GM12878 (cell line): ENCODE results near the gene TRIM77. TPM values are rescaled to one million over a fixed set of nuclear protein-coding genes. Genes with fewer than 3 reads are reported as not detected.
"Not testable (repeated sequence)": the region's sequence is repeated elsewhere in the genome, so short reads cannot be mapped to it uniquely, and the experiment has no call there.

Experiments used
- ATAC-seq: fragments of 200-7000 bp; cut with Tn5 transposase; 3 replicates; pipeline ENCODE4 v1.9.1; 2020; ENCODE audit warnings: mild to moderate bottlenecking, moderate library complexity
- Bru-seq: library from RNA; stranded (reverse); fragments of 400-500 nt; gene quantifications from one replicate; lab custom pipeline; 2021; lab: Mats Ljungman, UMichigan
- BruChase-seq, 2 experiments: library from RNA; stranded (reverse); fragments of 400-500 nt; gene quantifications; one replicate each; lab custom pipeline; 2021; lab: Mats Ljungman, UMichigan
- BruUV-seq: library from RNA; stranded (reverse); fragments of 400-500 nt; replicated peaks from 2 replicates; lab custom pipeline; 2021; lab: Mats Ljungman, UMichigan
- CTCF ChIA-PET: fragments of 300-600 bp; sonication (Branson Sonifier 250); formaldehyde crosslinking; extraction: SDS; loops from one replicate; lab custom pipeline; 2021; ENCODE audit warnings: inconsistent platforms; lab: Yijun Ruan, JAX
- POLR2A ChIA-PET: fragments of 350-600 bp; formaldehyde crosslinking; extraction: SDS; loops from one replicate; lab custom pipeline; 2021; ENCODE audit warnings: inconsistent platforms; lab: Charles Lee
- RAD21 ChIA-PET: fragments of 300-600 bp; sonication (Branson Sonifier 250); formaldehyde crosslinking; loops from one replicate; lab custom pipeline; 2023; ENCODE audit warnings: antibody characterized with exemption; ENCODE audit not compliant: unreplicated experiment; lab: Charles Lee
- SMC1A ChIA-PET: fragments of 300-600 bp; sonication (Branson Sonifier 250); formaldehyde crosslinking; loops from one replicate; lab custom pipeline; 2023; ENCODE audit not compliant: unreplicated experiment, uncharacterized antibody; lab: Charles Lee
- DNase-seq: peaks from one replicate; pipeline ENCODE4 v3.0.0-alpha.2; 2011; ENCODE audit warnings: low read depth, low spot score
- FAIRE-seq: peaks from 3 replicates; lab custom pipeline; 2011; peaks lifted over from hg19 to GRCh38; lab: Jason Lieb, UNC
- H2AFZ ChIP-seq: 2 replicates; pipeline ENCODE4 v1.6.0; 2011; ENCODE audit warnings: low read depth, low read length, control low read depth; ENCODE audit not compliant: control insufficient read depth
- H3K27ac ChIP-seq: 2 replicates; pipeline ENCODE4 v1.5.1; 2011; ENCODE audit warnings: control low read depth; ENCODE audit not compliant: control insufficient read depth, insufficient read depth
- H3K27me3 ChIP-seq, 2 experiments: replicated peaks in 1 of 2; 2 replicates each; pipeline versions ENCODE4 v1.6.0 to v1.6.1; 2011; ENCODE audit warnings: low read length in 1 of 2; ENCODE audit not compliant: control insufficient read depth in 2 of 2, insufficient read depth in 2 of 2
- H3K36me3 ChIP-seq, 2 experiments: 2 replicates each; pipeline ENCODE4 v1.5.1; 2011; ENCODE audit warnings: low read length in 1 of 2; ENCODE audit not compliant: control insufficient read depth in 2 of 2, insufficient read depth in 2 of 2
- H3K4me1 ChIP-seq: 2 replicates; pipeline ENCODE4 v1.6.1; 2011; ENCODE audit warnings: mild to moderate bottlenecking, low read length, moderate library complexity, mixed read lengths; ENCODE audit not compliant: control insufficient read depth, insufficient read depth
- H3K4me2 ChIP-seq: 2 replicates; pipeline ENCODE4 v1.6.0; 2011; ENCODE audit warnings: control low read depth; ENCODE audit not compliant: control insufficient read depth, insufficient read depth
- H3K4me3 ChIP-seq: fragments of 200-600 bp; sonication (generic); 2 replicates; pipeline ENCODE4 v1.5.1; 2016
- H3K79me2 ChIP-seq: 2 replicates; pipeline ENCODE4 v1.6.0; 2011; ENCODE audit warnings: low read length; ENCODE audit not compliant: control insufficient read depth, insufficient read depth
- H3K9ac ChIP-seq: 2 replicates; pipeline ENCODE4 v1.8.0; 2011; ENCODE audit warnings: low read length, control low read depth, mixed read lengths; ENCODE audit not compliant: control insufficient read depth, insufficient read depth
- H3K9me3 ChIP-seq: replicated peaks from 3 replicates; pipeline ENCODE4 v1.5.1; 2011; ENCODE audit warnings: mild to moderate bottlenecking, low read length; ENCODE audit not compliant: control insufficient read depth, insufficient read depth
- H4K20me1 ChIP-seq: 2 replicates; pipeline ENCODE4 v1.6.0; 2011; ENCODE audit not compliant: control insufficient read depth, insufficient read depth
- CBX3 ChIP-seq: fragments of 200-600 bp; sonication (generic); IDR thresholded peaks from 2 replicates; pipeline ENCODE4 v1.6.1; 2016; ENCODE audit warnings: low read depth, borderline replicate concordance
- POLR2AphosphoS2 ChIP-seq: IDR thresholded peaks from 2 replicates; pipeline ENCODE4 v1.6.1; 2011; ENCODE audit warnings: low read depth, mild to moderate bottlenecking, low read length, improper control_type of control experiment, moderate library complexity
- WGBS: methylation state at CpG from one replicate; pipeline ENCODE4 v1.1.6; 2016; ENCODE audit warnings: low lambda C conversion rate; ENCODE audit not compliant: insufficient replicate concordance, insufficient coverage; ENCODE audit errors: missing lambda C conversion rate; 5-methylcytosine and 5-hydroxymethylcytosine counted together
- in situ Hi-C: fragments of 300-500 bp; cut with MboI; formaldehyde crosslinking; loops from 9 replicates; pipeline ENCODE4 v1.14.3; 2018; ENCODE audit warnings: mixed read lengths
- intact Hi-C: fragments of 100-400 bp; cut with micrococcal nuclease; formaldehyde crosslinking; loops from one replicate; pipeline ENCODE4 v1.14.2; 2022; ENCODE audit not compliant: unreplicated experiment
- long read RNA-seq, 2 experiments: library from polyadenylated mRNA; unstranded; transcript quantifications; one replicate each; pipeline ENCODE4 v2.0.0, GENCODE V29; 2019 to 2020
- polyA minus RNA-seq, 3 experiments: library from RNA; depleted of rRNA, polyadenylated mRNA; stranded (reverse); fragments of >200 nt; gene quantifications; 2 replicates each; pipeline ENCODE4 v1.2.3, GENCODE V29; 2011
- polyA plus RNA-seq, 11 experiments: library from polyadenylated mRNA; depleted of rRNA in 4 of 11; unstranded in 6 of 11; stranded (reverse) in 5 of 11; fragments of >200 nt; fragmentation: Nextera tagmentation in 4 of 11; fragmentation: Illumina TruSeq in 1 of 11; extraction: Ambion mirVana in 4 of 11; extraction: Trizol in 1 of 11; gene quantifications; 1 replicate in 1 of 11; 2 replicates in 10 of 11; pipeline versions ENCODE4 v1.2.1 to v1.2.3, GENCODE V29; 2011 to 2016; ENCODE audit warnings: inconsistent platforms in 2 of 11, missing spikeins in 2 of 11, low read depth in 1 of 11
- total RNA-seq, 4 experiments: library from RNA; depleted of rRNA in 3 of 4; stranded (reverse); fragments of >200 nt in 3 of 4; fragmentation: Illumina TruSeq in 1 of 4; extraction: Trizol in 1 of 4; gene quantifications; 2 replicates each; pipeline versions ENCODE4 v1.2.1 to v1.2.3, GENCODE V29; 2013 to 2021
- TF ChIP-seq, protein P1 (sequence below): fragments of 450-650 bp; formaldehyde crosslinking; IDR thresholded peaks from 2 replicates; pipeline ENCODE4 v1.4.0; 2020; ENCODE audit warnings: mild to moderate bottlenecking, moderate library complexity
- TF ChIP-seq, protein P2 (sequence below): IDR thresholded peaks from 2 replicates; pipeline ENCODE4 v1.6.1; 2011; ENCODE audit warnings: borderline replicate concordance, low read depth, mild to moderate bottlenecking, moderate library complexity, mixed read lengths, low read length; ENCODE audit not compliant: insufficient read depth; ENCODE audit errors: extremely low read length
- TF ChIP-seq, protein P3 (sequence below): IDR thresholded peaks from 2 replicates; pipeline ENCODE4 v1.6.1; 2012; ENCODE audit warnings: low read depth, low read length, improper control_type of control experiment

Gene TRIM77, protein sequence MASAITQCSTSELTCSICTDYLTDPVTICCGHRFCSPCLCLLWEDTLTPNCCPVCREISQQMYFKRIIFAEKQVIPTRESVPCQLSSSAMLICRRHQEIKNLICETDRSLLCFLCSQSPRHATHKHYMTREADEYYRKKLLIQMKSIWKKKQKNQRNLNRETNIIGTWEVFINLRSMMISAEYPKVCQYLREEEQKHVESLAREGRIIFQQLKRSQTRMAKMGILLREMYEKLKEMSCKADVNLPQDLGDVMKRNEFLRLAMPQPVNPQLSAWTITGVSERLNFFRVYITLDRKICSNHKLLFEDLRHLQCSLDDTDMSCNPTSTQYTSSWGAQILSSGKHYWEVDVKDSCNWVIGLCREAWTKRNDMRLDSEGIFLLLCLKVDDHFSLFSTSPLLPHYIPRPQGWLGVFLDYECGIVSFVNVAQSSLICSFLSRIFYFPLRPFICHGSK
- not detected in 2 replicates for total RNA-seq (2013; cell fraction: nucleolus; rRNA removed)
- total RNA-seq (2014; rRNA removed) (not detected in 2 replicates), total RNA-seq (2014; rRNA removed; fragmentation: Illumina TruSeq; extraction: Trizol) (not detected in 2 replicates), total RNA-seq (2021) (not detected in 2 replicates), polyA plus RNA-seq (2011; rRNA removed) (not detected in 2 replicates), polyA plus RNA-seq (2014; fragmentation: Illumina TruSeq; extraction: Trizol) (not detected in 2 replicates), polyA plus RNA-seq (2014; fragmentation: Nextera tagmentation; extraction: Ambion mirVana) (not detected), polyA plus RNA-seq (2014; rRNA removed) (not detected in 2 replicates), polyA plus RNA-seq (2016; fragmentation: Nextera tagmentation; extraction: Ambion mirVana) (not detected), polyA minus RNA-seq (2011; rRNA and poly(A)+ RNA removed) (not detected in 2 replicates), Bru-seq, nascent RNA (not detected), BruChase-seq, experiment 1, labeled RNA remaining after a 6-hour chase (not detected), BruChase-seq, experiment 2, labeled RNA remaining after a 2-hour chase (not detected)
- polyA plus RNA-seq (2011; ENCODE audit: low read depth), result not detected
- polyA plus RNA-seq (2011; cell fraction: cytosol; rRNA removed), result not detected in 2 replicates
- not detected in 2 replicates for polyA plus RNA-seq (2011; cell fraction: nucleus; rRNA removed)
- polyA plus RNA-seq (2012), result not detected in 2 replicates
- not detected in 2 replicates for polyA minus RNA-seq (2011; cell fraction: cytosol; rRNA and poly(A)+ RNA removed)
- not detected in 2 replicates for polyA minus RNA-seq (2011; cell fraction: nucleus; rRNA and poly(A)+ RNA removed)
- long read RNA-seq, experiment 1, result 0 reads
- long read RNA-seq, experiment 2, result 0 reads

DNA sequence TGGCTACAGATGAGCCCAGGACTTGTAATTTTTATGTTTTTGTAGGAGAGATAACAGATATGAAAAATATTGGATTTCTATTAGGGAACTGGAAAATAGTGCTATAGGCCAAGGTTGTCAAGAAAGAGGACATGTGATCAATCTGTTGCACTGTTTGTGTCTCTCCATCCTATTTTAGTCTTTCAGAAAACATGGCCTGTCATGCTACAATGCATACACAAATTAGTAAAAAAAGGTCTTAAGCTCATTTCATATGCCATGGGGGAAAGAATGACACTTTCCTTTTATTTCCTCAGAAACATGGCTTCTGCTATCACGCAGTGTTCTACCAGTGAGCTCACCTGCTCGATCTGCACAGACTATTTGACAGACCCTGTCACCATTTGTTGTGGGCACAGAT is at the start of gene TRIM77:
TRIM77 (plus strand) TSS at position 301 of the 400 bp plus-strand sequence; CDS start at position 301, 0 bp downstream.
- BruUV-seq, H3K4me1 ChIP-seq, CTCF ChIA-PET, DNase-seq, in situ Hi-C loops, RAD21 ChIA-PET, H4K20me1 ChIP-seq, H3K36me3 ChIP-seq, intact Hi-C loops, H3K79me2 ChIP-seq, H3K27ac ChIP-seq, H2AFZ ChIP-seq, ATAC-seq, SMC1A ChIA-PET, H3K9me3 ChIP-seq, POLR2A ChIA-PET, FAIRE-seq, H3K4me2 ChIP-seq, H3K4me3 ChIP-seq, H3K9ac ChIP-seq, H3K27me3 ChIP-seq: not testable (repeated sequence)
- WGBS, result 0% methylated on average over 2 of the region's 2 CpGs

DNA sequence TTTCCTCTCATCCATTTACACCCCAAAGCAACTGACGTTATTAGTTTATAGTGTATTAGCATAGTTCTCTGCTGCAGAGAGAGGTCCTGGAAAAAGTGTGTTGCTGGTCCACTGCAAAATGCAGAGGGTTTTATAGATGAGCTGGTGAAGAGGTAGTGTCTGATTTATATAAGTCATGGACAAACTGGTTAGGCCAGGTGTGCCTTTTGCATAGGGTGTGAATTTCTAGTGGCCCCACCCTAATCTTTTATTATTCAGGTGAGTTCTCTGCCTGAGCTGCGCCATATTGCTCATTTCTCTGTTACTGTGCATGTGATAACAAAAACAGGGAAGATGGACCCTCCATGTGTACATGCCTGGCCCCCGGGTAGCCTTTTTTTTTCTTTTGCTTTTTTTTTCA is 43.1 kb upstream of the TRIM77 start:
- no peak overlapping the region for H3K27ac ChIP-seq
- FAIRE-seq (no peak), DNase-seq (no peak), ATAC-seq (no peak)
- SMC1A ChIA-PET, result no interaction called here
- no peak overlapping the region for H3K4me2 ChIP-seq
- H3K9me3 ChIP-seq, result no peaks in the 10 kb centered on the region
- POLR2A ChIA-PET, result no interaction called here
- WGBS, result 19% methylated on average over 3 of the region's 3 CpGs
- no peak overlapping the region for H3K9ac ChIP-seq
- BruUV-seq, result no TSS peak
- no peak overlapping the region for H3K4me3 ChIP-seq
- CTCF ChIA-PET, result no interaction called here
- H3K4me1 ChIP-seq, result no peaks in the 10 kb centered on the region
- RAD21 ChIA-PET, result no interaction called here
- no peaks in the 10 kb centered on the region for H4K20me1 ChIP-seq
- intact Hi-C loops, result no loop called here
- no peaks in the 10 kb centered on the region for H3K79me2 ChIP-seq
- in situ Hi-C loops, result loop anchor here (25.0 kb wide), 1 partner anchor 445 kb away; no protein-coding TSS in a partner anchor
- H2AFZ ChIP-seq, result no peak overlapping the region
- H3K27me3 ChIP-seq, result no peaks in the 10 kb centered on the region
- H3K36me3 ChIP-seq, result no peaks in the 10 kb centered on the region
- TF ChIP-seq POLR2AphosphoS2, result no peak
- TF ChIP-seq, protein P1, sequence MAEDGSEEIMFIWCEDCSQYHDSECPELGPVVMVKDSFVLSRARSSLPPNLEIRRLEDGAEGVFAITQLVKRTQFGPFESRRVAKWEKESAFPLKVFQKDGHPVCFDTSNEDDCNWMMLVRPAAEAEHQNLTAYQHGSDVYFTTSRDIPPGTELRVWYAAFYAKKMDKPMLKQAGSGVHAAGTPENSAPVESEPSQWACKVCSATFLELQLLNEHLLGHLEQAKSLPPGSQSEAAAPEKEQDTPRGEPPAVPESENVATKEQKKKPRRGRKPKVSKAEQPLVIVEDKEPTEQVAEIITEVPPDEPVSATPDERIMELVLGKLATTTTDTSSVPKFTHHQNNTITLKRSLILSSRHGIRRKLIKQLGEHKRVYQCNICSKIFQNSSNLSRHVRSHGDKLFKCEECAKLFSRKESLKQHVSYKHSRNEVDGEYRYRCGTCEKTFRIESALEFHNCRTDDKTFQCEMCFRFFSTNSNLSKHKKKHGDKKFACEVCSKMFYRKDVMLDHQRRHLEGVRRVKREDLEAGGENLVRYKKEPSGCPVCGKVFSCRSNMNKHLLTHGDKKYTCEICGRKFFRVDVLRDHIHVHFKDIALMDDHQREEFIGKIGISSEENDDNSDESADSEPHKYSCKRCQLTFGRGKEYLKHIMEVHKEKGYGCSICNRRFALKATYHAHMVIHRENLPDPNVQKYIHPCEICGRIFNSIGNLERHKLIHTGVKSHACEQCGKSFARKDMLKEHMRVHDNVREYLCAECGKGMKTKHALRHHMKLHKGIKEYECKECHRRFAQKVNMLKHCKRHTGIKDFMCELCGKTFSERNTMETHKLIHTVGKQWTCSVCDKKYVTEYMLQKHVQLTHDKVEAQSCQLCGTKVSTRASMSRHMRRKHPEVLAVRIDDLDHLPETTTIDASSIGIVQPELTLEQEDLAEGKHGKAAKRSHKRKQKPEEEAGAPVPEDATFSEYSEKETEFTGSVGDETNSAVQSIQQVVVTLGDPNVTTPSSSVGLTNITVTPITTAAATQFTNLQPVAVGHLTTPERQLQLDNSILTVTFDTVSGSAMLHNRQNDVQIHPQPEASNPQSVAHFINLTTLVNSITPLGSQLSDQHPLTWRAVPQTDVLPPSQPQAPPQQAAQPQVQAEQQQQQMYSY (CRISPR knock-in tag), result no peak
- TF ChIP-seq CBX3, result no peak
- TF ChIP-seq, protein P2, sequence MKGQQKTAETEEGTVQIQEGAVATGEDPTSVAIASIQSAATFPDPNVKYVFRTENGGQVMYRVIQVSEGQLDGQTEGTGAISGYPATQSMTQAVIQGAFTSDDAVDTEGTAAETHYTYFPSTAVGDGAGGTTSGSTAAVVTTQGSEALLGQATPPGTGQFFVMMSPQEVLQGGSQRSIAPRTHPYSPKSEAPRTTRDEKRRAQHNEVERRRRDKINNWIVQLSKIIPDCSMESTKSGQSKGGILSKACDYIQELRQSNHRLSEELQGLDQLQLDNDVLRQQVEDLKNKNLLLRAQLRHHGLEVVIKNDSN, result no peak
- TF ChIP-seq, protein P3, sequence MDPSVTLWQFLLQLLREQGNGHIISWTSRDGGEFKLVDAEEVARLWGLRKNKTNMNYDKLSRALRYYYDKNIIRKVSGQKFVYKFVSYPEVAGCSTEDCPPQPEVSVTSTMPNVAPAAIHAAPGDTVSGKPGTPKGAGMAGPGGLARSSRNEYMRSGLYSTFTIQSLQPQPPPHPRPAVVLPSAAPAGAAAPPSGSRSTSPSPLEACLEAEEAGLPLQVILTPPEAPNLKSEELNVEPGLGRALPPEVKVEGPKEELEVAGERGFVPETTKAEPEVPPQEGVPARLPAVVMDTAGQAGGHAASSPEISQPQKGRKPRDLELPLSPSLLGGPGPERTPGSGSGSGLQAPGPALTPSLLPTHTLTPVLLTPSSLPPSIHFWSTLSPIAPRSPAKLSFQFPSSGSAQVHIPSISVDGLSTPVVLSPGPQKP, result no peak
